Activated B cell treated with CpG ODN at 0.5 μM for 24 hours (primary cell): ENCODE data around the gene NQO2. TPM values are rescaled to one million over a fixed set of nuclear protein-coding genes. Genes with fewer than 3 reads are reported as not detected.
"Not testable (repeated sequence)": the region's sequence is repeated elsewhere in the genome, so short reads cannot be mapped to it uniquely, and the experiment has no call there.

Experiments
- ATAC-seq: fragments of 200-7000 bp; cut with Tn5 transposase; one replicate; pipeline ENCODE4 v1.10.0; 2021; ENCODE audit warnings: low read depth, mild to moderate bottlenecking, moderate library complexity
- CTCF ChIA-PET: fragments of 350-600 bp; sonication (Branson Sonifier 250); formaldehyde crosslinking; loops from one replicate; lab custom pipeline; 2021; ENCODE audit warnings: antibody characterized with exemption; lab: Charles Lee
- POLR2A ChIA-PET: fragments of 350-600 bp; sonication (Branson Sonifier 250); formaldehyde crosslinking; loops from one replicate; lab custom pipeline; 2021; ENCODE audit warnings: antibody characterized with exemption; lab: Charles Lee
- DNase-seq: peaks from one replicate; pipeline ENCODE4 v3.0.0; 2022
- H3K27ac Mint-ChIP-seq: one replicate; pipeline ENCODE4 v1.8.0; 2020; ENCODE audit warnings: mixed read lengths
- H3K27me3 Mint-ChIP-seq: one replicate; pipeline ENCODE4 v1.8.0; 2021; ENCODE audit warnings: mixed read lengths
- H3K36me3 Mint-ChIP-seq: one replicate; pipeline ENCODE4 v1.8.0; 2021; ENCODE audit warnings: low read depth, mixed read lengths
- H3K4me1 Mint-ChIP-seq: one replicate; pipeline ENCODE4 v1.8.0; 2021; ENCODE audit warnings: mixed read lengths
- H3K4me3 Mint-ChIP-seq: one replicate; pipeline ENCODE4 v1.8.0; 2020; ENCODE audit warnings: mild to moderate bottlenecking, mixed read lengths
- H3K9me3 Mint-ChIP-seq: one replicate; pipeline ENCODE4 v1.8.0; 2020; ENCODE audit warnings: mixed read lengths
- CTCF ChIP-seq: fragments of 200-600 bp; IDR thresholded peaks from one replicate; pipeline ENCODE4 v1.8.0; 2022; ENCODE audit warnings: antibody characterized with exemption, mild to moderate bottlenecking
- intact Hi-C: fragments of 100-400 bp; cut with micrococcal nuclease; formaldehyde crosslinking; loops from one replicate; pipeline ENCODE4 v1.15.1; 2024
- total RNA-seq: library from RNA; stranded (reverse); gene quantifications from 2 replicates; pipeline ENCODE4 v1.2.3, GENCODE V29; 2022

Gene NQO2
- total RNA-seq, 1 donor from 2014 or later, result 12.3 TPM

GRCh38 chr6:2993755-2994317 is 5.9 kb upstream of the NQO2 start:
- no peaks in the 10 kb centered on the region for H3K27me3 Mint-ChIP-seq
- ChIA-PET CTCF (no interaction called here), POLR2A (no interaction called here)
- no peak for TF ChIP-seq CTCF
- intact Hi-C loops, result loop anchor here (10.0 kb wide), 2 partner anchors 361 to 1031 kb away; a partner anchor contains a TSS
- no peak overlapping the region for H3K27ac Mint-ChIP-seq
- ATAC-seq (no peak), DNase-seq (no peak)
- peaks cover 17% of the 10 kb centered on the region for H3K4me1 Mint-ChIP-seq
- H3K4me3 Mint-ChIP-seq, result no peak overlapping the region
- peaks cover 8% of the 10 kb centered on the region for H3K36me3 Mint-ChIP-seq
- no peaks in the 10 kb centered on the region for H3K9me3 Mint-ChIP-seq

DNA sequence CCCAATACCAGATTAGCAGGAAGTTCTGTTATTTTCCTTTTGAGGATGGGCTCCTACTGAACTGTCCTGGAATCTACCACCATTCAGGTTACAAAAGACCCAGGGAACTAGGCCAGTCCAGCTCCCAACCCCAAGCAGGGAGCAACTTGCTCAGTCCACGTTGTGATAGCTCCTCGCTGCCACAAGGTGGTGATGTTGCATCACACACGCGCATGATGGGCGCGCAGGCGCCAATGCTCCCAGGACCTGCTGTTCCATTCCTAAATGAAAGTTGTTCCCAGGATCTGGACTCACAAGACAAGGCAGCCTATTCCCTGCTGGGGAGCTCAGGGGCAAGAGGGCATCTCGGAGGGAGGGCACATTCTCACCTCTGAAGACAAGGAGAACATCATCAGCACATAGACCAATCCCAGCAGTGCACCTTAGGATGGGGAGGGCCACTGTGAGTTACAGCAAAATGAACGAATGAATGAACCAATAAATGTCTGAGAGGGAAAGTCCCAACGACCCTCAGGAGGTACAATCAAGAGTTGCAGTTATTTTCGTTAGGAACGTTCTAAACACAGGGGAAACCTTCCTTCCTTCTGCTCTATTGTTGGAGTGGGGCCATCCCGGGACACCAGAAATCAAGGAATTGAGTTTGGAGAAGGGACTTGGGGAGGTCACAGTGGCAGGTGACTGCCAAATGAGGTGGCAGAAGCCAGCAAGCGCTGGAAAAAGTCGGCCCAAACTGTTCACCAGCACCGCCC is 1.3 kb upstream of the NQO2 start:
- H3K9me3 Mint-ChIP-seq, H3K36me3 Mint-ChIP-seq, H3K27me3 Mint-ChIP-seq: not testable (repeated sequence)
- ChIA-PET POLR2A (interaction anchor here (1.2 to 4.3 kb wide), 5 partner anchors 28 to 157 kb away, joined by 5 to 93 read pairs (median 18); partner anchors contain the start of genes RIPK1 and SERPINB1), CTCF (interaction anchor here (0.7 to 3.7 kb wide), 6 partner anchors 9 to 260 kb away, joined by 3 to 50 read pairs (median 4); partner anchors contain the start of gene RIPK1)
- intact Hi-C loops, result loop anchor here (2.0 to 10.0 kb wide), 6 partner anchors 64 to 1026 kb away; partner anchors contain the start of genes BPHL and PSMG4
- peak overlapping the region; percentile 63 for H3K27ac Mint-ChIP-seq
- peak overlapping the region; percentile 90 for H3K4me3 Mint-ChIP-seq
- H3K4me1 Mint-ChIP-seq, result peaks cover 16% of the 10 kb centered on the region
- peak; percentile 54 for DNase-seq
- peak; percentile 41 for ATAC-seq

DNA sequence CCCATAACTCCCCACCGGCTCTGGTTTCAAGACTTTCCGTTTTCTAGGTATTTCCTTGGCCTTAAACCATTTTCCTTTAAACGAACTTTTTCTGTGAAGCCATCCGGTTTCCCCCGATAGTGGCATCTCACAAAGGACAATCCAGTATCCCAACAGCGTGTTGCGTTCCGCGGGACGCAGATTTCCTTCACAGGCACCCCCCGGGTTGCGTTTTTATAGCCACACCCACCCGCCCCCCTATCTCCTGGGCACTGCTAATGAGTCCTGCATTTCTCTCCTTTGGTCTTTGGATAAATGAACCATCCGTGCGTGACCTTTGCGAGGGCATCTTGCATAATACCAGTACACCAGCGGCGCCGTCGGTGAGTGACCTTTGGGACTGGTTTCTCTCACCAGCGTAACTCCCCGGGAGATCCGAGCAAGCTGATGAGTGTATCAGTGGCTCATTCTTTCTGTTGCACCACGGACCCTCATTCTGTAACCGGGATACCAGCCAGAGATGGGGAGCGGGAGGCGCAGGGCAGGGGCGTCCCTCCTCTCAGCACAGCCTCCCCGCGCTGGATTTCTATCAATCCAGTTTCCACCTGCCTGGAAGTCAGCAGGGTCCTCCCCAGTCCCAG is 586 bp upstream of the NQO2 start:
- ChIA-PET POLR2A (interaction anchor here (0.6 to 4.3 kb wide), 16 partner anchors 9 to 260 kb away, joined by 3 to 93 read pairs (median 3); partner anchors contain the start of genes RIPK1, SERPINB1 and SERPINB6), CTCF (interaction anchor here (0.8 to 3.7 kb wide), 11 partner anchors 9 to 261 kb away, joined by 3 to 50 read pairs (median 4); partner anchors contain the start of gene RIPK1)
- ATAC-seq (peak; percentile 32), DNase-seq (no peak)
- Mint-ChIP-seq H3K4me3 (peak overlapping the region; percentile 90), H3K27ac (peak overlapping the region; percentile 80), H3K9me3 (no peaks in the 10 kb centered on the region), H3K36me3 (no peaks in the 10 kb centered on the region), H3K27me3 (no peaks in the 10 kb centered on the region), H3K4me1 (peaks cover 16% of the 10 kb centered on the region)
- intact Hi-C loops, result loop anchor here (1.0 to 10.0 kb wide), 12 partner anchors 10 to 1026 kb away; partner anchors contain the start of genes BPHL and PSMG4
- no peak for TF ChIP-seq CTCF

GRCh38 chr6:3001146-3001772 is 1.6 kb downstream of the NQO2 start:
- no peaks in the 10 kb centered on the region for H3K9me3 Mint-ChIP-seq
- no peaks in the 10 kb centered on the region for H3K27me3 Mint-ChIP-seq
- H3K27ac Mint-ChIP-seq, result no peak overlapping the region

More at GRCh38 chr6:3001146-3001772, 1.6 kb downstream of the NQO2 start:
- peak overlapping the region; percentile 85 for H3K4me3 Mint-ChIP-seq
- H3K36me3 Mint-ChIP-seq, result peaks cover 11% of the 10 kb centered on the region
- ChIA-PET CTCF (interaction anchor here (0.8 to 2.3 kb wide), 10 partner anchors 10 to 210 kb away, joined by 3 to 21 read pairs (median 6); no protein-coding TSS in a partner anchor), POLR2A (interaction anchor here (1.1 to 4.3 kb wide), 7 partner anchors 12 to 117 kb away, joined by 4 to 93 read pairs (median 11); partner anchors contain the start of genes BPHL and RIPK1)
- intact Hi-C loops, result no loop called here
- peaks cover 14% of the 10 kb centered on the region for H3K4me1 Mint-ChIP-seq
- TF ChIP-seq CTCF, result no peak
- ATAC-seq (no peak), DNase-seq (no peak)
